OCI-LY3 (cell line): ENCODE results near the gene SLC27A2.

Experiments used
- CTCF ChIP-seq: fragments of 200-600, 300-600 bp; sonication (generic); IDR thresholded peaks from 2 replicates; pipeline ENCODE4 v1.5.1; 2014; ENCODE audit warnings: antibody characterized with exemption, low read length, low read depth
- EZH2phosphoT487 ChIP-seq: fragments of 200-600 bp; shearing (Covaris generic); IDR thresholded peaks from 2 replicates; pipeline ENCODE4 v1.6.1; 2018; ENCODE audit warnings: antibody characterized with exemption, mixed run types, low read depth

- TF ChIP-seq CTCF (no peak), EZH2phosphoT487 (no peak)
These were observed 83.6 kb downstream of the SLC27A2 start, which contains the start of gene HDC for GRCh38 chr15:50265620-50266019.
